ENCODE measurements around the gene STRA8.

Gene STRA8

GRCh38 chr7:135213831-135214230 is 19.8 kb upstream of the STRA8 start:
- no peak for TF ChIP-seq CTCF (IDR thresholded peaks at IDR 0.05)

- TF ChIP-seq CTCF (IDR thresholded peaks at IDR 0.05): no peak
Observed at GRCh38 chr7:135215180-135215579, 18.5 kb upstream of the STRA8 start.

- no peak for TF ChIP-seq CTCF (IDR thresholded peaks at IDR 0.05)
Observed at GRCh38 chr7:135215698-135216097, 17.9 kb upstream of the STRA8 start.

- TF ChIP-seq CTCF (IDR thresholded peaks at IDR 0.05): no peak
Observed at GRCh38 chr7:135217645-135218509, 15.8 kb upstream of the STRA8 start.

- TF ChIP-seq CTCF (IDR thresholded peaks at IDR 0.05): no peak
Observed at GRCh38 chr7:135224027-135224426, 9.6 kb upstream of the STRA8 start.

- no peak for TF ChIP-seq CTCF (IDR thresholded peaks at IDR 0.05)
Observed at GRCh38 chr7:135231686-135232085, 2.0 kb upstream of the STRA8 start.

- TF ChIP-seq CTCF (IDR thresholded peaks at IDR 0.05): no peak
Observed at GRCh38 chr7:135232087-135232486, 1.6 kb upstream of the STRA8 start.
